Esophagus (tissue), 2 donors: ENCODE measurements around the gene SNPH. TPM values are rescaled to one million over a fixed set of nuclear protein-coding genes. Genes with fewer than 3 reads are reported as not detected.

Experiments used
- H3K27ac ChIP-seq, 2 donors: one replicate each; pipeline ENCODE4 v1.5.1; 2013; ENCODE audit warnings: low read depth in 2 of 2, mild to moderate bottlenecking in 2 of 2, inconsistent platforms in 1 of 2, low read length in 1 of 2, moderate library complexity in 1 of 2
- H3K27me3 ChIP-seq, 2 donors: one replicate each; pipeline ENCODE4 v1.6.1; 2013; ENCODE audit warnings: low read length in 2 of 2, control low read depth in 1 of 2, mild to moderate bottlenecking in 1 of 2; ENCODE audit not compliant: insufficient read depth in 2 of 2, control insufficient read depth in 1 of 2
- H3K36me3 ChIP-seq, 2 donors: one replicate each; pipeline ENCODE4 v1.6.1; 2013; ENCODE audit warnings: low read length in 1 of 2; ENCODE audit not compliant: control insufficient read depth in 2 of 2, insufficient read depth in 2 of 2
- H3K4me1 ChIP-seq, 2 donors: one replicate each; pipeline ENCODE4 v1.6.1; 2013; ENCODE audit warnings: low read length in 1 of 2; ENCODE audit not compliant: control insufficient read depth in 2 of 2, insufficient read depth in 2 of 2
- H3K4me3 ChIP-seq, 2 donors: one replicate each; pipeline ENCODE4 v1.5.1; 2013; ENCODE audit warnings: low read length in 2 of 2, mild to moderate bottlenecking in 2 of 2, low read depth in 1 of 2, moderate library complexity in 1 of 2
- H3K9me3 ChIP-seq, 2 donors: one replicate each; pipeline ENCODE4 v1.6.1; 2013; ENCODE audit warnings: mild to moderate bottlenecking in 2 of 2, low read depth in 1 of 2, low read length in 1 of 2, moderate library complexity in 1 of 2; ENCODE audit not compliant: control insufficient read depth in 2 of 2, insufficient read depth in 1 of 2
- WGBS, 2 donors: extraction: QIAGEN DNeasy Blood & Tissue Kit; methylation state at CpG; one replicate each; pipeline ENCODE4 v1.1.7; 2013; 5-methylcytosine and 5-hydroxymethylcytosine counted together
- polyA plus RNA-seq, 2 donors: library from polyadenylated mRNA; stranded (reverse); fragments of 200-250 nt; gene quantifications; one replicate each; pipeline ENCODE4 v1.2.3, GENCODE V29; 2013
- donor health status: healthy with polysubstance abuse.
- donor health status: Bipolar disorder and iron deficiency.

SNPH gene
- polyA plus RNA-seq, 2 donors = 0.92 to 1.1 TPM

GRCh38 chr20:1273366-1273765, 7.3 kb downstream of the SNPH start:
- H3K9me3 ChIP-seq = no peaks in the 10 kb centered on the region
- WGBS, 2 donors = 71 to 81% methylated on average over 2 of the region's 2 CpGs
- H3K4me1 ChIP-seq = peaks cover 0 to 2% of the 10 kb centered on the region in 2 donors
- no peaks in the 10 kb centered on the region for H3K27me3 ChIP-seq
- H3K4me3 ChIP-seq = no peak overlapping the region
- no peak overlapping the region for H3K27ac ChIP-seq
- H3K36me3 ChIP-seq = no peaks in the 10 kb centered on the region

GRCh38 chr20:1274485-1275311, 8.6 kb downstream of the SNPH start:
- Histone ChIP-seq H3K4me1 (peaks cover 0 to 2% of the 10 kb centered on the region in 2 donors), H3K27ac (no peak overlapping the region), H3K4me3 (no peak overlapping the region), H3K9me3 (no peaks in the 10 kb centered on the region), H3K27me3 (no peaks in the 10 kb centered on the region), H3K36me3 (no peaks in the 10 kb centered on the region)
- WGBS, 2 donors = 79 to 88% methylated on average over 14 of the region's 14 CpGs

- Histone ChIP-seq H3K36me3 (no peaks in the 10 kb centered on the region), H3K9me3 (no peaks in the 10 kb centered on the region), H3K4me3 (no peak overlapping the region), H3K4me1 (peaks cover 0 to 2% of the 10 kb centered on the region in 2 donors), H3K27ac (no peak overlapping the region), H3K27me3 (no peaks in the 10 kb centered on the region)
- WGBS, 2 donors = 82 to 85% methylated on average over 2 of the region's 2 CpGs
Observed at GRCh38 chr20:1275919-1276318, 9.8 kb downstream of the SNPH start.

- Histone ChIP-seq H3K4me3 (no peak overlapping the region), H3K36me3 (no peaks in the 10 kb centered on the region), H3K27ac (no peak overlapping the region), H3K9me3 (no peaks in the 10 kb centered on the region), H3K4me1 (peaks cover 0 to 2% of the 10 kb centered on the region in 2 donors), H3K27me3 (no peaks in the 10 kb centered on the region)
- WGBS, 2 donors = 94 to 96% methylated on average over 8 of the region's 8 CpGs
Observed at GRCh38 chr20:1277529-1278322, 11.6 kb downstream of the SNPH start.

GRCh38 chr20:1278993-1279392, 12.9 kb downstream of the SNPH start:
- H3K27ac ChIP-seq = no peak overlapping the region
- H3K36me3 ChIP-seq = no peaks in the 10 kb centered on the region
- peaks cover 0 to 2% of the 10 kb centered on the region in 2 donors for H3K4me1 ChIP-seq
- 89 to 94% methylated on average over 4 of the region's 4 CpGs for WGBS, 2 donors
- H3K4me3 ChIP-seq = no peak overlapping the region
- H3K9me3 ChIP-seq = no peaks in the 10 kb centered on the region
- H3K27me3 ChIP-seq = no peaks in the 10 kb centered on the region

- Histone ChIP-seq H3K27me3 (no peaks in the 10 kb centered on the region), H3K4me1 (peaks cover 0 to 2% of the 10 kb centered on the region in 2 donors), H3K27ac (no peak overlapping the region), H3K36me3 (no peaks in the 10 kb centered on the region), H3K4me3 (no peak overlapping the region), H3K9me3 (no peaks in the 10 kb centered on the region)
- WGBS, 2 donors = 74 to 81% methylated on average over 6 of the region's 6 CpGs
Observed at GRCh38 chr20:1280195-1281102, 14.4 kb downstream of the SNPH start.

GRCh38 chr20:1281279-1282057, 15.4 kb downstream of the SNPH start:
- H3K4me1 ChIP-seq = peaks cover 0 to 2% of the 10 kb centered on the region in 2 donors
- H3K9me3 ChIP-seq = no peaks in the 10 kb centered on the region
- no peaks in the 10 kb centered on the region for H3K36me3 ChIP-seq
- no peaks in the 10 kb centered on the region for H3K27me3 ChIP-seq
- no peak overlapping the region for H3K4me3 ChIP-seq
- WGBS, 2 donors = 55 to 64% methylated on average over 7 of the region's 7 CpGs
- H3K27ac ChIP-seq = no peak overlapping the region

GRCh38 chr20:1282966-1283365, 16.9 kb downstream of the SNPH start:
- WGBS, 2 donors = 73% methylated on average over 3 of the region's 3 CpGs
- Histone ChIP-seq H3K9me3 (no peaks in the 10 kb centered on the region), H3K4me3 (no peak overlapping the region), H3K27ac (no peak overlapping the region), H3K4me1 (no peaks in the 10 kb centered on the region), H3K36me3 (no peaks in the 10 kb centered on the region), H3K27me3 (no peaks in the 10 kb centered on the region)
